ENCODE measurements around the gene CR1.

DNA sequence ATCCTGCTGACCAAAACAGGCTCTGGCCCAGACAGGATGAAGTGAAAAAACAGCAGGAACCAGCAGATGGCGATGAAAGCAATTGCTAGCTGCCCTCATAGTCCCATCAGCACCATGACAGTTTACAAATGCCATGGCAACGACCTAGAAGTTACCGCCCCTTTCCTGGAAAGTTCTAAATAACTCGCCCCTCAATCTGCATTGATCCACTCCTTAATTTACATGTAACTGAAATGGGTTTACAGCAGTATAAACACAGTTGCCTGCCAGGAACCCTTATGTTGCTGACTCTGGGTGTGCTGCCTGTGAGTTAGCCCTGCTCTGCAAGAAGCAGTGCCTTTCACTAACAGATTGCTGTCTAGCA, 83.5 kb downstream of the CR1 start:
- TF ChIP-seq CTCF (conservative IDR thresholded peaks at IDR 0.05), result peak; percentile 83
- no peak for TF ChIP-seq ZFX (IDR thresholded peaks at IDR 0.05)

Measured in C4-2B (cell line).